ENCODE data around the gene ADAM19. TPM values are rescaled to one million over a fixed set of nuclear protein-coding genes. Genes with fewer than 3 reads are reported as not detected.

The ADAM19 gene
- total and polyA plus RNA-seq, 2 experiments from 2014 or later, result 9.1 to 13.2 TPM

- TF ChIP-seq ETS1 (IDR thresholded peaks at IDR 0.05) (no peak), REST (IDR thresholded peaks at IDR 0.05; ENCODE audit: unreplicated experiment) (no peak), STAT1 (IDR thresholded peaks at IDR 0.05; ENCODE audit: unreplicated experiment) (no peak), EZH2 (IDR thresholded peaks at IDR 0.05; ENCODE audit: low read depth, unreplicated experiment) (no peak), CREB1 (CRISPR knock-in tag; IDR thresholded peaks at IDR 0.05; ENCODE audit: low read depth) (no peak), JUNB (IDR thresholded peaks at IDR 0.05; ENCODE audit: unreplicated experiment) (no peak)
Measured at GRCh38 chr5:157540124-157540523, 35.5 kb downstream of the ADAM19 start (continued).

GRCh38 chr5:157539503-157540022 is 36.0 kb downstream of the ADAM19 start:
- 0 out of 2 replicates have a peak, but pooled peaks cover 7% of the 10 kb centered on the region for H3K79me2 ChIP-seq (replicated peaks; ENCODE audit: insufficient read depth)
- no peak overlapping the region for H2AFZ ChIP-seq
- peaks cover 3% of the 10 kb centered on the region; the same call in 1 of the 2 replicates for H4K20me1 ChIP-seq (replicated peaks; ENCODE audit: insufficient read depth)
- peaks cover 15% of the 10 kb centered on the region for H3K4me1 Mint-ChIP-seq
- no peaks in the 10 kb centered on the region for H3F3A ChIP-seq (replicated peaks; ENCODE audit: low read depth)
- DNase-seq (ENCODE audit: low spot score), result no peak
- no peak overlapping the region for H3K4me2 ChIP-seq
- H3K4me1 ChIP-seq (ENCODE audit: insufficient read depth), result peaks cover 4% of the 10 kb centered on the region; the same call in 1 of the 2 replicates
- no peak overlapping the region for H3K27ac Mint-ChIP-seq
- no peaks in the 10 kb centered on the region for H3K27me3 ChIP-seq (ENCODE audit: insufficient read depth)
- H3K27ac ChIP-seq (ENCODE audit: low read depth), result no peak overlapping the region
- no peak for ATAC-seq
- no peak overlapping the region for H3K4me3 Mint-ChIP-seq
- peaks cover 7% of the 10 kb centered on the region for H3K36me3 Mint-ChIP-seq (ENCODE audit: low read depth)
- H3K9me3 Mint-ChIP-seq, result no peaks in the 10 kb centered on the region
- H3K4me3 ChIP-seq, result no peak overlapping the region
- no peaks in the 10 kb centered on the region for H3K27me3 Mint-ChIP-seq (ENCODE audit: insufficient read depth, low read depth, poor library complexity)
- no peaks in the 10 kb centered on the region for H3K36me3 ChIP-seq (ENCODE audit: insufficient read depth)
- no peaks in the 10 kb centered on the region for H3K9me2 ChIP-seq (ENCODE audit: insufficient read depth)
- TF ChIP-seq ZNF114 (CRISPR knock-in tag; IDR thresholded peaks at IDR 0.05), result no peak
- TF ChIP-seq STAT1 (IDR thresholded peaks at IDR 0.05; ENCODE audit: unreplicated experiment), result no peak
- no peak for TF ChIP-seq ZNF462 (CRISPR knock-in tag; IDR thresholded peaks at IDR 0.05)
- no peak for TF ChIP-seq REST (IDR thresholded peaks at IDR 0.05; ENCODE audit: unreplicated experiment)
- TF ChIP-seq ETS1 (IDR thresholded peaks at IDR 0.05), result no peak
- no peak for TF ChIP-seq EZH2 (IDR thresholded peaks at IDR 0.05; ENCODE audit: low read depth, unreplicated experiment)

All from GM23338 (cell line).